ENCODE measurements around the gene IRAG1.

IRAG1 gene

GRCh38 chr11:10664496-10664895, 29.1 kb downstream of the IRAG1 start:
- DNase-seq: peak; percentile 28

- peak; percentile 32 for DNase-seq
Measured at GRCh38 chr11:10663990-10664389, 29.6 kb downstream of the IRAG1 start.

- DNase-seq: peak; percentile 37
Measured at GRCh38 chr11:10663365-10663764, 30.2 kb downstream of the IRAG1 start.

GRCh38 chr11:10660323-10660722, 33.2 kb downstream of the IRAG1 start:
- peak; percentile 34 for DNase-seq

- DNase-seq: peak; percentile 92
Measured at GRCh38 chr11:10659339-10660216, 34.0 kb downstream of the IRAG1 start.

- DNase-seq: peak; percentile 54
Measured at GRCh38 chr11:10658621-10659338, 34.8 kb downstream of the IRAG1 start.

- DNase-seq: peak; percentile 32
Measured at GRCh38 chr11:10657308-10658271, 36.0 kb downstream of the IRAG1 start.

GRCh38 chr11:10655943-10656576, 37.5 kb downstream of the IRAG1 start:
- DNase-seq: peak; percentile 15

GRCh38 chr11:10655227-10655626, 38.3 kb downstream of the IRAG1 start:
- DNase-seq: no peak

- DNase-seq: no peak
Measured at GRCh38 chr11:10654811-10655150, 38.8 kb downstream of the IRAG1 start.

- no peak for DNase-seq
Measured at GRCh38 chr11:10653946-10654810, 39.4 kb downstream of the IRAG1 start.

GRCh38 chr11:10653261-10653660, 40.3 kb downstream of the IRAG1 start:
- DNase-seq: no peak

GRCh38 chr11:10651656-10652361, 41.7 kb downstream of the IRAG1 start:
- no peak for DNase-seq

GRCh38 chr11:10650630-10651029, 42.9 kb downstream of the IRAG1 start:
- no peak for DNase-seq

- no peak for DNase-seq
Measured at GRCh38 chr11:10650166-10650565, 43.4 kb downstream of the IRAG1 start.

GRCh38 chr11:10648871-10649270, 44.7 kb downstream of the IRAG1 start:
- peak; percentile 73 for DNase-seq

- no peak for DNase-seq
Measured at GRCh38 chr11:10646681-10647355, 46.7 kb downstream of the IRAG1 start.

- no peak for DNase-seq
Measured at GRCh38 chr11:10646005-10646404, 47.5 kb downstream of the IRAG1 start.

- DNase-seq: no peak
Measured at GRCh38 chr11:10645212-10645795, 48.3 kb downstream of the IRAG1 start.

Measured in islet precursor cell (in vitro differentiated cells).